Gastrocnemius medialis (tissue), 4 donors: ENCODE measurements around the gene AUNIP. TPM values are rescaled to one million over a fixed set of nuclear protein-coding genes. Genes with fewer than 3 reads are reported as not detected.

ENCODE experiments used
- ATAC-seq, 2 donors: fragments of 150-250 bp; one replicate each; pipeline ENCODE4 v1.9.1; 2016
- DNase-seq, 2 donors: peaks; one replicate each; pipeline ENCODE4 v3.0.0-alpha.2; 2019
- H3K27ac ChIP-seq, 4 donors: fragments of 200-600 bp; sonication (generic); 1 replicate in 1 of 4; 2 replicates in 3 of 4; pipeline ENCODE4 v1.5.1; 2016 to 2018; ENCODE audit warnings: mild to moderate bottlenecking in 2 of 4, moderate library complexity in 1 of 4
- H3K27me3 ChIP-seq, 3 donors: fragments of 200-600 bp; sonication (generic) in 2 of 3; 1 replicate in 1 of 3; 2 replicates in 2 of 3; pipeline versions ENCODE4 v1.5.1 to v1.6.0; 2016 to 2019; ENCODE audit warnings: mild to moderate bottlenecking in 1 of 3, moderate library complexity in 1 of 3
- H3K36me3 ChIP-seq, 2 donors: fragments of 200-600 bp; sonication (generic) in 1 of 2; one replicate each; pipeline ENCODE4 v1.5.1; 2017 to 2018
- H3K4me1 ChIP-seq, 2 donors: fragments of 200-600 bp; sonication (generic) in 1 of 2; one replicate each; pipeline ENCODE4 v1.5.1; 2016 to 2017; ENCODE audit warnings: mild to moderate bottlenecking in 2 of 2
- H3K4me3 ChIP-seq, 4 donors: fragments of 200-600 bp; sonication (generic) in 3 of 4; 1 replicate in 1 of 4; 2 replicates in 3 of 4; pipeline ENCODE4 v1.5.1; 2016 to 2019; ENCODE audit warnings: mild to moderate bottlenecking in 2 of 4
- H3K9me3 ChIP-seq, 3 donors: fragments of 200-600 bp; sonication (generic) in 2 of 3; 1 replicate in 1 of 3; 2 replicates in 2 of 3; pipeline ENCODE4 v1.5.1; 2016 to 2019
- POLR2A ChIP-seq, 2 donors: fragments of 450-650 bp; IDR thresholded peaks; one replicate each; pipeline ENCODE4 v1.6.1; 2017; ENCODE audit warnings: antibody characterized with exemption in 2 of 2, mild to moderate bottlenecking in 2 of 2, moderate library complexity in 2 of 2
- in situ Hi-C, 4 donors: fragments of 200-750 bp; cut with MboI; loops; one replicate each; pipeline versions ENCODE4 v1.15.0 to v1.8.0; 2017; ENCODE audit warnings: low sequenced_read_pairs in 4 of 4
- intact Hi-C: fragments of 100-400 bp; cut with DNase I; formaldehyde crosslinking; loops from one replicate; pipeline ENCODE4 v1.15.1; 2023; ENCODE audit warnings: low total_unique reads
- total RNA-seq, 4 donors: library from RNA; depleted of rRNA; stranded (reverse); fragments of >200 nt; gene quantifications; one replicate each; pipeline versions ENCODE4 v1.1.0 to v1.2.3, GENCODE V29; 2016
- TF ChIP-seq, protein P1 (sequence below), 5 experiments: fragments of 450-650 bp in 3 of 5; fragments of 200-600 bp in 2 of 5; sonication (generic) in 2 of 5; IDR thresholded peaks in 4 of 5; conservative IDR thresholded peaks in 1 of 5; 1 replicate in 4 of 5; 2 replicates in 1 of 5; pipeline ENCODE4 v1.5.1; 2016 to 2019; ENCODE audit warnings: antibody characterized with exemption in 5 of 5, mild to moderate bottlenecking in 3 of 5, moderate library complexity in 3 of 5

AUNIP gene
- total RNA-seq, 4 donors from 2014 or later, result not detected

DNA sequence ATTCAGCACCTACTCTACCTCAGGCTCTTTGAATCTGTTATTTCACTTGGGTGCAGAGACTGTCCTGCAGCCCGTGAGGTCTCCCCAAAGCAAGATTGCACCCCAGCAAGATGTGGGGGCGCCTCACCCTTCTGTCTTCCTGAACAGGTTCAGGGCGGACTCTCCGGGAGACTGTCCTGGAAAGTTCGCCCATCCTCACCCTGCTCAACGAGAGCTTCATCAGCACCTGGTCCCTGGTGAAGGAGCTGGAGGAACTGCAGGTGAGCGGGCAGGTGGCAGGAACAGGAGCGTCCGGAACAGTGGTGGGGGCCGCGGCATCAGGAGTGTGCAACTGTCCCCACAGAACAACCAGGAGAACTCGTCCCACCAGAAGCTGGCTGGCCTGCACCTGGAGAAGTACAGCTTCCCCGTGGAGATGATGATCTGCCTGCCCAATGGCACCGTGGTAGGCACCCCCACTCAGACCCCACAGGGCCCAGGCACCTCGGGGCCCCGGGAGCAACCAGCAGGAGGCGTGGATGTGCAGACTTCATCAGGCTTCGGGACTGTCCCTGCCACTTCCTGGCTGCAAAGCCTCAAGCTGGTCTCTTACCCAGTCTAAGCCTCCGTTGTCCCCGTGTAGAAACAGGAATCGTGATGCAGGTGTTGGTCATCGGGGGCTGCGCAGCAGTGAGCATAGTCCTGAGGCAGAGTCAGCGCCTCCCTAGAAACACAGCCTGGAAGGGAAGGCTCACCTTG lies 45.4 kb downstream of the AUNIP start:
- H3K4me1 ChIP-seq, result peaks cover 16 to 22% of the 10 kb centered on the region in 2 donors
- no peak overlapping the region for H3K4me3 ChIP-seq
- no peaks in the 10 kb centered on the region for H3K27me3 ChIP-seq
- ATAC-seq, result no peak
- in situ Hi-C loops (no loop called here), intact Hi-C loops (no loop called here)
- H3K9me3 ChIP-seq, result no peaks in the 10 kb centered on the region
- H3K36me3 ChIP-seq, result peaks cover 0 to 67% of the 10 kb centered on the region in 2 donors
- no peak overlapping the region for H3K27ac ChIP-seq
- DNase-seq, result peak in 1 of 2 donors; percentile 11
- no peak for TF ChIP-seq POLR2A (IDR thresholded peaks at IDR 0.05)
- TF ChIP-seq, protein P1, sequence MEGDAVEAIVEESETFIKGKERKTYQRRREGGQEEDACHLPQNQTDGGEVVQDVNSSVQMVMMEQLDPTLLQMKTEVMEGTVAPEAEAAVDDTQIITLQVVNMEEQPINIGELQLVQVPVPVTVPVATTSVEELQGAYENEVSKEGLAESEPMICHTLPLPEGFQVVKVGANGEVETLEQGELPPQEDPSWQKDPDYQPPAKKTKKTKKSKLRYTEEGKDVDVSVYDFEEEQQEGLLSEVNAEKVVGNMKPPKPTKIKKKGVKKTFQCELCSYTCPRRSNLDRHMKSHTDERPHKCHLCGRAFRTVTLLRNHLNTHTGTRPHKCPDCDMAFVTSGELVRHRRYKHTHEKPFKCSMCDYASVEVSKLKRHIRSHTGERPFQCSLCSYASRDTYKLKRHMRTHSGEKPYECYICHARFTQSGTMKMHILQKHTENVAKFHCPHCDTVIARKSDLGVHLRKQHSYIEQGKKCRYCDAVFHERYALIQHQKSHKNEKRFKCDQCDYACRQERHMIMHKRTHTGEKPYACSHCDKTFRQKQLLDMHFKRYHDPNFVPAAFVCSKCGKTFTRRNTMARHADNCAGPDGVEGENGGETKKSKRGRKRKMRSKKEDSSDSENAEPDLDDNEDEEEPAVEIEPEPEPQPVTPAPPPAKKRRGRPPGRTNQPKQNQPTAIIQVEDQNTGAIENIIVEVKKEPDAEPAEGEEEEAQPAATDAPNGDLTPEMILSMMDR (IDR thresholded peaks at IDR 0.05 in 4 of 5, conservative IDR thresholded peaks at IDR 0.05 in 1 of 5), result no peak

DNA sequence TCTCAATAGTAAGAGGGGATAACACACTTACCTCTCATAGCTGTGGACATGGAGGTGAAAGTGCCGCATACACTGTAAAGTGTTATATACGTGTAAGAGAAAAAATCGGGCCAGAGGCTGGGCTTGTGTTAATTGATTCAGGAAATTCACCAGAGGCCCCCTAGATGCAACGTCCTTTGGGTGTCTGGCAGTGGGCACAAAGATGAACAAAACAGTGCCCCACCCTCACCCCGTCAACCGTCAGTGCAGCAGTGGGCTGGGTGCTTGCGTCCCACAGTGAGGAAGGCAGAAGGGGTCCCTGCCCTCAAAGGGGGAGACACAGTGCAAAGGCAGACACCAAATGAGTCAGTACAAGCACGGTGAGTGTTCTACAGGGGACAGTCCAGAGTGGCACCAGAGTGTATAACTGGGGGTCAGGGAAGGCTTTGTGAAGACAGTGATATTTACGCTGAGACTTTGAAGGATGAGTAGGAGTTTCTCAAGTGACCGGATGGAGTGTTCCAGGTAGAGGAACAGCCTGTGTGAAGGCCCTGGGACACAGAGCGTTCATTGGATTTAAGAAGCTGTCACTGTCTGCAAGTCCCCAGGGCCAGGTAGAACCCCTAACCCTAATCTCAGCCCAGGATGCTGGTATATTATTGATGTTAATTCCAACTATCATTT lies 46.1 kb downstream of the AUNIP start:
- DNase-seq (peak in 1 of 2 donors; percentile 4), ATAC-seq (no peak)
- no peaks in the 10 kb centered on the region for H3K27me3 ChIP-seq
- peaks cover 9 to 15% of the 10 kb centered on the region in 2 donors for H3K4me1 ChIP-seq
- H3K27ac ChIP-seq, result no peak overlapping the region
- peaks cover 0 to 72% of the 10 kb centered on the region in 2 donors for H3K36me3 ChIP-seq
- no peaks in the 10 kb centered on the region for H3K9me3 ChIP-seq
- intact Hi-C loops, result no loop called here
- in situ Hi-C loops, result no loop called here
- no peak for TF ChIP-seq POLR2A (IDR thresholded peaks at IDR 0.05)
- TF ChIP-seq, protein P1 (IDR thresholded peaks at IDR 0.05 in 4 of 5, conservative IDR thresholded peaks at IDR 0.05 in 1 of 5), result no peak
- no peak overlapping the region for H3K4me3 ChIP-seq

DNA sequence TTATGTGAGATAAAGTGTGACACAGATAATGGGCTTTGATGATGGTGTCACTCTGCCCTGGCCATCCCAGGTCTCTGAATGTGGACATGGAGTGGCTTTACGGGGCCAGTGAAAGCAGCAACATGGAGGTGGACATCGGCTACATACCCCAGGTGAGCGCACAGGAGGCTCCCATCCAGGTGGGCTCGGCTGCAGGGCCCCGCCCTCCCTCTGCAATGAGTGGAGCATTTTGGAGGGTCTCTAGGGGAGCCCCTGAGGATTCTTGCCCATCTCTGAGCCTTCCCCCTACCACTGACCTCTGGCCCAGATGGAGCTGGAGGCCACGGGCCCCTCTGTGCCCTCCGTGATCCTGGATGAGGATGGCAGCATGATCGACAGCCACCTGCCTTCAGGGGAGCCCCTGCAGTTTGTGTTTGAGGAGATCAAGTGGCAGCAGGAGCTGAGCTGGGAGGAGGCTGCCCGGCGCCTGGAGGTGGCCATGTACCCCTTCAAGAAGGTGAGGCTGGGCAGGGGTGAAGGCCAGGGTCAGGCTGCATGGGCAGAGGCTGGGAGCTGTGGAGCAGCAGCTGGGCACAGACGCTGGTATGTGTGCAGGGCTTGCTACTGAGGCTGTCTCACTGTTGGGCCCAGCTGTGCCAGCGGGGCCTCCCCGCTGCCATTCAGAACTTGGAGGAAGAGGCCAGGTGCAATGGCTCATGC lies 47.7 kb downstream of the AUNIP start:
- no peak for ATAC-seq

More for the DNA sequence above, 47.7 kb downstream of the AUNIP start:
- TF ChIP-seq, protein P1 (IDR thresholded peaks at IDR 0.05 in 4 of 5, conservative IDR thresholded peaks at IDR 0.05 in 1 of 5), result no peak
- no peak for TF ChIP-seq POLR2A (IDR thresholded peaks at IDR 0.05)
- Histone ChIP-seq H3K9me3 (no peaks in the 10 kb centered on the region), H3K36me3 (peaks cover 0 to 68% of the 10 kb centered on the region in 2 donors), H3K4me1 (peaks cover 8 to 16% of the 10 kb centered on the region in 2 donors), H3K27me3 (no peaks in the 10 kb centered on the region), H3K4me3 (no peak overlapping the region), H3K27ac (no peak overlapping the region)
- in situ Hi-C loops, result no loop called here
- intact Hi-C loops, result no loop called here
- DNase-seq, result peak in 1 of 2 donors; percentile 8
